ENCODE data around the gene NKAIN2.

The NKAIN2 gene

GRCh38 chr6:123788319-123788718 lies 15.3 kb upstream of the NKAIN2 start:
- Histone ChIP-seq H3K4me3 (ENCODE audit: low read length) (no peak overlapping the region), H3K4me1 (ENCODE audit: control insufficient read depth, insufficient read depth, low read length) (no peaks in the 10 kb centered on the region), H3K9ac (ENCODE audit: low read length) (no peak overlapping the region), H3K36me3 (ENCODE audit: control insufficient read depth, insufficient read depth, low read length, severe bottlenecking) (no peaks in the 10 kb centered on the region), H3K27me3 (replicated peaks; ENCODE audit: control insufficient read depth, insufficient read depth, low read length) (no peaks in the 10 kb centered on the region), H3K9me3 (ENCODE audit: control insufficient read depth, low read length) (no peaks in the 10 kb centered on the region)
- no peak for DNase-seq (ENCODE audit: low read depth)

GRCh38 chr6:123794190-123794589 lies 9.5 kb upstream of the NKAIN2 start:
- Histone ChIP-seq H3K36me3 (ENCODE audit: control insufficient read depth, insufficient read depth, low read length, severe bottlenecking) (no peaks in the 10 kb centered on the region), H3K27me3 (replicated peaks; ENCODE audit: control insufficient read depth, insufficient read depth, low read length) (no peaks in the 10 kb centered on the region), H3K4me1 (ENCODE audit: control insufficient read depth, insufficient read depth, low read length) (no peaks in the 10 kb centered on the region), H3K4me3 (ENCODE audit: low read length) (no peak overlapping the region), H3K9ac (ENCODE audit: low read length) (no peak overlapping the region), H3K9me3 (ENCODE audit: control insufficient read depth, low read length) (peaks cover 11% of the 10 kb centered on the region)
- no peak for DNase-seq (ENCODE audit: low read depth)

GRCh38 chr6:123794799-123795198 lies 8.9 kb upstream of the NKAIN2 start:
- no peak for DNase-seq (ENCODE audit: low read depth)
- H3K27me3 ChIP-seq (replicated peaks; ENCODE audit: control insufficient read depth, insufficient read depth, low read length), result no peaks in the 10 kb centered on the region
- peaks cover 11% of the 10 kb centered on the region for H3K9me3 ChIP-seq (ENCODE audit: control insufficient read depth, low read length)
- H3K4me3 ChIP-seq (ENCODE audit: low read length), result no peak overlapping the region
- no peak overlapping the region for H3K9ac ChIP-seq (ENCODE audit: low read length)
- H3K36me3 ChIP-seq (ENCODE audit: control insufficient read depth, insufficient read depth, low read length, severe bottlenecking), result no peaks in the 10 kb centered on the region
- no peaks in the 10 kb centered on the region for H3K4me1 ChIP-seq (ENCODE audit: control insufficient read depth, insufficient read depth, low read length)

- no peaks in the 10 kb centered on the region for H3K4me1 ChIP-seq (ENCODE audit: control insufficient read depth, insufficient read depth, low read length)
- peaks cover 24% of the 10 kb centered on the region for H3K27me3 ChIP-seq (replicated peaks; ENCODE audit: control insufficient read depth, insufficient read depth, low read length)
- H3K9me3 ChIP-seq (ENCODE audit: control insufficient read depth, low read length), result no peaks in the 10 kb centered on the region
- H3K9ac ChIP-seq (ENCODE audit: low read length), result no peak overlapping the region
- H3K36me3 ChIP-seq (ENCODE audit: control insufficient read depth, insufficient read depth, low read length, severe bottlenecking), result no peaks in the 10 kb centered on the region
- H3K4me3 ChIP-seq (ENCODE audit: low read length), result no peak overlapping the region
- no peak for DNase-seq (ENCODE audit: low read depth)
Observed at GRCh38 chr6:123801067-123801466, 2.6 kb upstream of the NKAIN2 start.

- DNase-seq (ENCODE audit: low read depth), result no peak
- Histone ChIP-seq H3K36me3 (ENCODE audit: control insufficient read depth, insufficient read depth, low read length, severe bottlenecking) (no peaks in the 10 kb centered on the region), H3K4me3 (ENCODE audit: low read length) (peak overlapping the region; percentile 77), H3K27me3 (replicated peaks; ENCODE audit: control insufficient read depth, insufficient read depth, low read length) (peaks cover 24% of the 10 kb centered on the region), H3K4me1 (ENCODE audit: control insufficient read depth, insufficient read depth, low read length) (no peaks in the 10 kb centered on the region), H3K9ac (ENCODE audit: low read length) (no peak overlapping the region), H3K9me3 (ENCODE audit: control insufficient read depth, low read length) (no peaks in the 10 kb centered on the region)
Observed at GRCh38 chr6:123802351-123802696, 1.3 kb upstream of the NKAIN2 start.

GRCh38 chr6:123802697-123803503 lies 765 bp upstream of the NKAIN2 start:
- Histone ChIP-seq H3K27me3 (replicated peaks; ENCODE audit: control insufficient read depth, insufficient read depth, low read length) (peaks cover 24% of the 10 kb centered on the region), H3K9ac (ENCODE audit: low read length) (peak overlapping the region; percentile 17), H3K9me3 (ENCODE audit: control insufficient read depth, low read length) (no peaks in the 10 kb centered on the region), H3K4me1 (ENCODE audit: control insufficient read depth, insufficient read depth, low read length) (no peaks in the 10 kb centered on the region), H3K36me3 (ENCODE audit: control insufficient read depth, insufficient read depth, low read length, severe bottlenecking) (no peaks in the 10 kb centered on the region), H3K4me3 (ENCODE audit: low read length) (peak overlapping the region; percentile 77)
- DNase-seq (ENCODE audit: low read depth), result peak; percentile 83

GRCh38 chr6:123804014-123804786 lies 535 bp downstream of the NKAIN2 start:
- peaks cover 24% of the 10 kb centered on the region for H3K27me3 ChIP-seq (replicated peaks; ENCODE audit: control insufficient read depth, insufficient read depth, low read length)
- peak overlapping the region; percentile 73 for H3K4me3 ChIP-seq (ENCODE audit: low read length)

GRCh38 chr6:123804787-123805540 lies 1.3 kb downstream of the NKAIN2 start:
- Histone ChIP-seq H3K4me1 (ENCODE audit: control insufficient read depth, insufficient read depth, low read length) (no peaks in the 10 kb centered on the region), H3K4me3 (ENCODE audit: low read length) (no peak overlapping the region), H3K27me3 (replicated peaks; ENCODE audit: control insufficient read depth, insufficient read depth, low read length) (peaks cover 24% of the 10 kb centered on the region), H3K36me3 (ENCODE audit: control insufficient read depth, insufficient read depth, low read length, severe bottlenecking) (no peaks in the 10 kb centered on the region), H3K9me3 (ENCODE audit: control insufficient read depth, low read length) (no peaks in the 10 kb centered on the region), H3K9ac (ENCODE audit: low read length) (no peak overlapping the region)
- no peak for DNase-seq (ENCODE audit: low read depth)

More at GRCh38 chr6:123804014-123804786, 535 bp downstream of the NKAIN2 start:
- no peaks in the 10 kb centered on the region for H3K36me3 ChIP-seq (ENCODE audit: control insufficient read depth, insufficient read depth, low read length, severe bottlenecking)
- H3K9ac ChIP-seq (ENCODE audit: low read length), result no peak overlapping the region
- H3K4me1 ChIP-seq (ENCODE audit: control insufficient read depth, insufficient read depth, low read length), result no peaks in the 10 kb centered on the region
- H3K9me3 ChIP-seq (ENCODE audit: control insufficient read depth, low read length), result no peaks in the 10 kb centered on the region
- no peak for DNase-seq (ENCODE audit: low read depth)

GRCh38 chr6:123805921-123806320 lies 2.3 kb downstream of the NKAIN2 start:
- H3K4me3 ChIP-seq (ENCODE audit: low read length), result no peak overlapping the region
- H3K27me3 ChIP-seq (replicated peaks; ENCODE audit: control insufficient read depth, insufficient read depth, low read length), result peaks cover 15% of the 10 kb centered on the region
- no peak for DNase-seq (ENCODE audit: low read depth)
- H3K9ac ChIP-seq (ENCODE audit: low read length), result no peak overlapping the region
- H3K9me3 ChIP-seq (ENCODE audit: control insufficient read depth, low read length), result no peaks in the 10 kb centered on the region
- H3K36me3 ChIP-seq (ENCODE audit: control insufficient read depth, insufficient read depth, low read length, severe bottlenecking), result no peaks in the 10 kb centered on the region
- H3K4me1 ChIP-seq (ENCODE audit: control insufficient read depth, insufficient read depth, low read length), result no peaks in the 10 kb centered on the region

GRCh38 chr6:123806561-123806960 lies 2.9 kb downstream of the NKAIN2 start:
- Histone ChIP-seq H3K9ac (ENCODE audit: low read length) (no peak overlapping the region), H3K4me3 (ENCODE audit: low read length) (no peak overlapping the region), H3K27me3 (replicated peaks; ENCODE audit: control insufficient read depth, insufficient read depth, low read length) (peaks cover 11% of the 10 kb centered on the region), H3K4me1 (ENCODE audit: control insufficient read depth, insufficient read depth, low read length) (no peaks in the 10 kb centered on the region), H3K9me3 (ENCODE audit: control insufficient read depth, low read length) (no peaks in the 10 kb centered on the region), H3K36me3 (ENCODE audit: control insufficient read depth, insufficient read depth, low read length, severe bottlenecking) (no peaks in the 10 kb centered on the region)
- DNase-seq (ENCODE audit: low read depth), result no peak

GRCh38 chr6:123808556-123808955 lies 4.9 kb downstream of the NKAIN2 start:
- no peak for DNase-seq (ENCODE audit: low read depth)
- no peak overlapping the region for H3K9ac ChIP-seq (ENCODE audit: low read length)
- H3K36me3 ChIP-seq (ENCODE audit: control insufficient read depth, insufficient read depth, low read length, severe bottlenecking), result no peaks in the 10 kb centered on the region
- peaks cover 8% of the 10 kb centered on the region for H3K27me3 ChIP-seq (replicated peaks; ENCODE audit: control insufficient read depth, insufficient read depth, low read length)
- H3K9me3 ChIP-seq (ENCODE audit: control insufficient read depth, low read length), result no peaks in the 10 kb centered on the region
- no peak overlapping the region for H3K4me3 ChIP-seq (ENCODE audit: low read length)
- no peaks in the 10 kb centered on the region for H3K4me1 ChIP-seq (ENCODE audit: control insufficient read depth, insufficient read depth, low read length)
